Measurements from ENCODE around the gene NBPF6.
"Not testable (repeated sequence)": the region's sequence is repeated elsewhere in the genome, so short reads cannot be mapped to it uniquely, and the experiment has no call there.

NBPF6 gene

GRCh38 chr1:108517301-108517897 is 67.3 kb downstream of the NBPF6 start:
- not testable (repeated sequence) for H3K27ac Mint-ChIP-seq, H3K4me1 Mint-ChIP-seq, ATAC-seq, H3K4me3 Mint-ChIP-seq, H3K9me3 Mint-ChIP-seq, DNase-seq
- peaks cover 26% of the 10 kb centered on the region for H3K27me3 Mint-ChIP-seq
